Upper lobe of left lung (tissue), 4 donors: ENCODE measurements around the gene AADAT.

ENCODE experiments used
- CTCF ChIP-seq, 6 experiments: fragments of 450-650 bp in 4 of 6; fragments of 200-600 bp in 2 of 6; sonication (generic) in 2 of 6; IDR thresholded peaks; one replicate each; pipeline ENCODE4 v1.5.1; 2016 to 2019; ENCODE audit warnings: antibody characterized with exemption in 6 of 6
- EP300 ChIP-seq, 4 donors: sonication (generic); formaldehyde crosslinking; IDR thresholded peaks; one replicate each; pipeline ENCODE4 v1.5.1; 2017; ENCODE audit warnings: antibody characterized with exemption in 4 of 4, control low read depth in 2 of 4
- POLR2A ChIP-seq, 4 donors: fragments of 450-650 bp; IDR thresholded peaks; one replicate each; pipeline ENCODE4 v1.5.1; 2016 to 2017; ENCODE audit warnings: antibody characterized with exemption in 4 of 4, mild to moderate bottlenecking in 2 of 4
- POLR2AphosphoS5 ChIP-seq, 2 donors: sonication (generic); formaldehyde crosslinking; IDR thresholded peaks; one replicate each; pipeline ENCODE4 v1.5.1; 2017; ENCODE audit warnings: antibody characterized with exemption in 2 of 2

GRCh38 chr4:170059421-170059820, 30.3 kb downstream of the AADAT start:
- no peak for TF ChIP-seq POLR2A (IDR thresholded peaks at IDR 0.05)
- no peak for TF ChIP-seq CTCF (IDR thresholded peaks at IDR 0.05)
- TF ChIP-seq POLR2AphosphoS5 (IDR thresholded peaks at IDR 0.05): no peak
- TF ChIP-seq EP300 (IDR thresholded peaks at IDR 0.05): no peak
